GM19324 (cell line): ENCODE data around the gene CCL11.

Source experiments
- ATAC-seq: cut with Tn5 transposase; IDR thresholded peaks from one replicate; pipeline ENCODE4 v1.9.1; 2021; ENCODE audit warnings: mild to moderate bottlenecking, moderate library complexity; ENCODE audit not compliant: unreplicated experiment, low FRiP score

The CCL11 gene

DNA sequence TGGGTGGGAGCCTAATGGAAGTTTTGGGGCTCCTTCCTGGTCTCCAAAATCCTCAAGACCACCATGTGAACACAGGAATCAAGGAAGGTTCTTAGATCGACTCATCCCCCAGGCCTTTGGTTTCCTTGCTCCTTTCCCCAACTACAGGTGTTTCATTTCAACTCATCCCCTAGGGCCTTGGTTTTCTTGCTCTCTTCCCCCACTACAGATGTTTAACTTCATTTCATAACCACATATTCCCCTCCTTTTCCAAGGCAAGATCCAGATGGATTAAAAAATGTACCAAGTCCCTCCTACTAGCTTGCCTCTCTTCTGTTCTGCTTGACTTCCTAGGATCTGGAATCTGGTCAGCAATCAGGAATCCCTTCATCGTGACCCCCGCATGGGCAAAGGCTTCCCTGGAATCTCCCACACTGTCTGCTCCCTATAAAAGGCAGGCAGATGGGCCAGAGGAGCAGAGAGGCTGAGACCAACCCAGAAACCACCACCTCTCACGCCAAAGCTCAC, at the start of gene CCL11:
TSS of gene CCL11 (plus strand) at position 457 of the 507 bp plus-strand sequence. CDS start 67 bp downstream, outside the sequence.
- no peak for ATAC-seq

DNA sequence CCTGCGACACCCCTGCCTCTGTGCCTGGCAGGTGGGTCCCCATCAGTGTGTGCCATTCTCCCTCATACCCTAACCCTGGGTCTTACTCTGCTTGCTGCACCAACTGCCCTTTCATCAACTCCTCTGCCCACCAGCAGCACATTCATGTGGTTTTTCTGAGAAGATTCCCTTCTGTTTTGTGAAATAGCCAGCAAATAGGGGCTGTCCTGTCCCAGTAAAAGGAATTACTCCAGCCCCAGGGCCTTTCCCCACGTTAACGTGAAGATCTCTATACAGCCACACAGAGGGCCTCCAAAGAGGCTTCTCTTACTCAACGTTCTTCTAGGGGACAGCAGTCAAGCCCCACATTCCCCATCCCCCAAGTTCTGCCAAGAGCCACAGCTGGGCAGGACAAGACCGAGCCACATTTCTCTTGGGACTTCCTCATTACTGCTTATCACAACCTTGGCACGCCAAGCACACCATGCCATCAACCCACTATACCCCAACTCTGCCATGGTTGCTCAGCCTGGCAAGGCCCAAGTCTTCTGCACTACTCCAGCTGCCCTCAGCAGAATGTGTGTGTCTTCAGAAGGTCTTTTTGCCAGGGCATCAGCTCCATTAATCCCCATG, 49.2 kb upstream of the CCL11 start:
- ATAC-seq: no peak

DNA sequence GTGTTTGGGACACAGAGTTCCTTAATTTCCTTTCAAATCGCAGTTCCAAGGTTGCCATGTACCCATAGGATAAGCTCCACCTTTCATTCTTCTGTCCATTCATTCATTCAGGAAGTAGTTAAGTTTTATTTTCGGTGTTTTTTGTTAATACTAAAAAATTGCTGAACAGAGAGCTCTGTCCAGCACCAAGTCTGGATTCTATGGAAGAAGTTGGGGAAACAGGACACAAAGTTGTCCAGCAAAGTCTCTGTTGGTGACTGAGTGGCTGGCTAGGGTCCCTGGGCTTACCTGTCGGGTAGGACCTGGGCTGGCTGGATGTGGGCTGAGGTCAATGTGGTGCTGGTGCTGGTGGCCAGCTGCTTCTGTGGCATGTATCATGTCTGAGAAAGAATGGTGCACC, 48.1 kb upstream of the CCL11 start:
- no peak for ATAC-seq

DNA sequence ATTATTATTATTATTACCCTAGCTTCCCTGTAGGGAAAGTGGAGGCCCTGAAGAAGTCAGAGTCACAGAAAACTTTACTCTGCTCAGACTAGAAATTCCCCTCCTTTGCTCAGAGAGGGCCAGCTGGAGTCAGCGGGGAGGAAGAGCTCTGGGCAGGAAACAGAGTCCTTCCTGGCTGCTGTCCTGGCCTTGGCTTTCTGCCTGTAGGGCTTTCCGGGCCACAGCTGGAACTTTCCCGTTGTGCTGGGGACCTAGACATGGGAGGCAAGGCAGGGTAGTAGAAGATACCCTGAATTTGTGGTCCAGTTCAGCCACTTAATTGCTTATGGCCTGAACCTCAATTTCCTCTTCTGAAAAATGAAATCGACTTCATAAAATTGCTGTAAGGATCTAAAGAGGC, 44.5 kb upstream of the CCL11 start:
- ATAC-seq: no peak

DNA sequence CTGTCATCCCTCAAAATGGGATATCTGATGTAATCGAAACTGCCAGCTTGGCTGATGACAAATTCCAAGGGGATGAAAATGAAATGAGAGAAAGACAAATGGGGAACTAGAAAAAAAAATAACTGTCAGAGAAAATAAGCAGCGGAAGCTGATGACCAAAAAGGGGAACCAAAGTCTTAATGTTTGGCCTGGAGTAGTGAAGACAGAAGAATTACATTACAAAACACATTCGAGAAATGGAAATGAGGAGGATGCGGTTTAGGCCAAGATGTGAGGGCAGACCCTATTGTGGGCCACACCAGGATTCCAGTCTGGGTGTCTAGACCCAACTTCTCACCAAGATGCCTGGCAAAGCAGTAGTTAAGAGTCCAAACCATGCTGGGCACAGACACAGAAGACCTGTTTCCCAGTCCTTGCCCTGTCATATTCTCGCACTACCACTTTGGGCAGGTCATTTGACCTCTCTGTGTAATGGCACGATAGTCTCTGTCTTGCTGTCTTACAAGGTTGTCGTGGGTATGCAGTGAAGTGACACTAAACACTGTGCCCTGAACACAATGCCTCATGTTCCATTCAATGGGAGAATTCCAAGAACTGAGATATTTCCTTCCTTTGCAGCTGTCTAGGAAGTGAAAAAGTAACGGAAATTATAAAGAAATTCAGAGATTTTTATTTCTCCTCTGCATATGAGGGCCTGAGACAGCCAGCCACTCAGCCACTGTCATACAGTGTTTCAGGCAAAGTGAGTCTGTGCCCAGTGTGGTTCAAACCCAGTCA, 42.8 kb upstream of the CCL11 start:
- no peak for ATAC-seq

DNA sequence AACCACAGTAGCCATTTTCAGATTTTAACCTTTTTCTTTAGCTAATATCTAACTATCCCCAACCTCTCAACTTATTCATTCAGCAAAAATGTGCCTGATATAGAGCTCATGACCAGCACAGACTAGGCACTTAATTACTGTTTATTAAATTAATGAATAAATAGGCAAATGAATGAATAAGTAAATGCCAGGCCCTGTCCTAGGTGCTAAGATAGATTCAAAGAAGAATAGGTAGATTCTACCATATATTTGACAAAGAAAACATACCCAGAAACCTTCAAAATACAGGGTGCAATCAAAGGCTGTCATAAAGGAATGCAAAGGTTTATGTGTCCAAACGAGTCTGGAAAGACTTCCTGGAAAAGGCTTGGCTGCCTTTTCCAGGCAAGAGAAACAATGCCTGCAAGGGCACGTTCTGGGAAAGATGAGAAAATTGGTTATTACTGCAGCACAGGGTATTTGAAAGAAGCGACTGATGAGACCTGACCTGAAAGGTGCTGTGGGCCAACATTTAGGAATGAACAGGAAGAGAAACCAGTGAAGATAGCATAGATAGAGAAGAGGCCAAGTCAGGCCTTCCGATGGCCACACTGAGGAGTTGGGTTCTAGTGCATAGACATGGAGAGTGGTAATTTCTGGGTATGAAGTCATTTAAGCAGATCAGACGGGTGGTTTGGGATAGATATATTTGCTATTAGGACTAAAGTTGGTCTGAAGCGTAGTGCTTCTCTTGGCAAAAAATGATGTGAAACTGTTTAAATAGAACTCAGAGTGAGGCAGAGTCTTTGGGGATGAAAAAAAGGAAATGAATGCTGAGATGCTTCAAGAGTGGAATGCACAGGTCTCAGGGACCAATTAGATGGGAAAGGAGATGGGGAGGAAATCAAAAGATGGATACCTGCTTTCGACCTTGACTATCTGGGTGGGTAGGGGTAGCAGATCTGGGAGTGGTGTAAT, 41.9 kb upstream of the CCL11 start:
- ATAC-seq: no peak

DNA sequence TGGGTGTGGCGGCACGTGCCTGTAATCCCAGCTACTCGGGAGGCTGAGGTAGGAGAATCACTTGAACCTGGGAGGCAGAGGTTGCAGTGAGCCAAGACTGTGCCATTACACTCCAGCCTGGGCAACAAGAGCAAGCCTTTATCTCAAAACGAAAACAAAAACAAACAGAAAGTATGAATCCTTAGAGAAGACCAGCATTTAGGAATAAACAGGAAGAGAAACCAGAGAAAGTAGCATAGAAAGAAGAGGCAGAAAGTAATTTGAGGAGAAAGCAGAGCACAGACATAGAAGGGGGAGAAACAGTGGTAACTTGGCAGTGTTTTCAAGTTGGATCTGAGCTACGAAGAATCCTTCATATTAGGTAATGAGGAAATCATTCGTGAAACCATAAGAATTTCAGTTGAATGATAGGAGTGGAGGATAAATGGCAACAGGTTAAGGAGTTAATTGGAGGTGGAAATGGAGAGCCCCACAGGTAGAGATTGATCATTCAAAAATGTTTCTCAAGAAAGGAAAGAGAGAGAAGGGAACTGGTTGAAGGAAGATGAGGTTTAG, 40.1 kb upstream of the CCL11 start:
- ATAC-seq: no peak

DNA sequence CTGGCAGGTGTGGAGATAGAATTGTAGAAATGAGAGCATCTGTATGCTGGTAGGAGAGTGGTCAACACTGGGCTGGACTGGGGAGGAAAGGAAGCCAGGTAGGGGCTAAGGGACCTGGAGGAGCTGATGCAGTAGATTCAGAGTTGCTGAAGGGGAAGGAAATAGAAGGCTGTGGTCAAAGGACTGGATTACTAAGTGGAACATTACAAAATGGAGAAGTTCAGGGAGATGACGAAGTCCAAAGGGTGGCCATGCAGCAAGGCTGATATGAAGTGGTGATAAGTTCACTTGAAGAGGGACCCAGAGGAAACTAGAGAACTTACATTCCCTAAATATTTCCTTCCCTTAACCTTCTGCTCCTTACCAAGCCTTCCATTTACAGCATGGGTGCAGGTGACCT, 39.1 kb upstream of the CCL11 start:
- ATAC-seq: no peak

DNA sequence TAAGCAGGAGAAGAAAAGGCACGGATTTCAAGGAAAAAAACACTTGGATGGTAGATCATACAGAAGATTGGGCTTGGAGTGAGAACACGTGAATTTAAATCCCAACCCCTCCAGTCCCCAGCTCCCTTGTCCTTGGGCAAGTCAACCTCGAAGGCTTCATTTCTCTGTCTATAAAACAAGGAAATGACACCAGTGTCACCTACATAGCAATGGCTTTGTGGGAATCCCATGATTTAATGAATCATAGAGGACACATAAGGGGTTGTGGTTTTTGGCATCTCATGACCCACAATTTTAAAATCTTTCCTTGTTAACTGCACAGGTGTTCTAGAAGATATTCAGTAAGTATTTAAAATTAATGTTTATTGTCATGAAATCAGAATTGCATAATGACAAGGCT, 38.7 kb upstream of the CCL11 start:
- ATAC-seq: no peak

DNA sequence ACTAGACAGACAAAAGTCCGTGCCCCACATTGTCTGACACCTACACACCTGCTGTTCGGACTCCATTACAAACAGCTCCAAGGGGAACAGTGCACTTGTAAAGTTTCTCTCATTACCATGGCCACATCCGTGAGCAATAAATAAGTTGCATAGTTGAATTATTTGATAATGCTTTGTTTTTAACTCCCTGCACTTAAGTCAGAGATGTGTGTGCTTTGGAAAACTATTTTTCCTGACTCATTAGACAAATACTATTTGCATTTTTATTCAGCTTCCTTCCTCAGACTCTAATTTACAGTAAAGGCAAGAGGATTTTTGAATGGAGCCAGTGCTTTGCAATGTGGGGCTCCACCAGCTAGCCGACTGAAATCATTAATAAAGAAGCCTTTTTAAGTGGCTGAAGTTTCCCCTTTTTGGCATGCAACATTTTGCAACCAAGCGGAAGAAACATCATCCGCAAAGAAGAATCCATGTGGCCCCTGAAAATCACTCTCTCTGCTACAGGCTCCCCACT, 37.0 kb upstream of the CCL11 start:
- ATAC-seq: no peak

DNA sequence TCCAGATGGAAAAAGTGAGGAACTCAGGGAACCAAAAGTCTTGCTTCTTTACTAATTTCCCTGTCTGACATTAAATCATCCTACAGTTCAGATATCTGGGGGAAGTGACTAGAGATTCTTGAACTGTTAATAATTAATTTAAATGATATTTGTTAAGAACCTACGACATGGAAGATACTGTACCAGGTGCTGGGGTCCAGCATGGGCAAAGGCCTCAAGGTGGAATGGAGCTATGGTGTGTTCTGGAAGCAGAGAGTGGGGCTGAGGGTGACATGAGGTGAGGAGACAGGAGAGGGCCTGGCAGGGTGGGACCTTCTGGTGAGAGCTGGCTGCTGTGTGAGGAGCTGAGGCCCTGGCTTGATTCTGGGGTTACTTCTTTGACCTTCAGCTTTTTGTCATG, 36.5 kb upstream of the CCL11 start:
- no peak for ATAC-seq

DNA sequence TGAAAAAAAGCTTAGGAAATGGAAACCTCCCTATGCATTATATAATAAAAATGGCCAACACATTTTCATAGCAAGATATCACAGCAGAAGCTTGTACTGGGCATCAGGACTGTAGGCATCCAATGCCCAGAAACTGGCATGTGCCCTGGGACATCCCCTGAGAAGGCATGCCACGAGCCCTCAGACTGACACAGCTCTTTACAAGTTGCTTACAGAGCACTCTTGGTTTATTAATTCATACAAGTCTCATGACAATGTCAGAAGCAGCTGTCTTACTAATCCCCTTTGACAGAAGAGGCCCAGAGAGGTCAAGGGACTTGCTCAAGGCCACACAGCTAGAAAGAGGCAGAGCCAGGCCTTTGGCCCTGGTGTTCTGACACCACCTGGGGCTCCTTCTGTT, 36.1 kb upstream of the CCL11 start:
- ATAC-seq: no peak

DNA sequence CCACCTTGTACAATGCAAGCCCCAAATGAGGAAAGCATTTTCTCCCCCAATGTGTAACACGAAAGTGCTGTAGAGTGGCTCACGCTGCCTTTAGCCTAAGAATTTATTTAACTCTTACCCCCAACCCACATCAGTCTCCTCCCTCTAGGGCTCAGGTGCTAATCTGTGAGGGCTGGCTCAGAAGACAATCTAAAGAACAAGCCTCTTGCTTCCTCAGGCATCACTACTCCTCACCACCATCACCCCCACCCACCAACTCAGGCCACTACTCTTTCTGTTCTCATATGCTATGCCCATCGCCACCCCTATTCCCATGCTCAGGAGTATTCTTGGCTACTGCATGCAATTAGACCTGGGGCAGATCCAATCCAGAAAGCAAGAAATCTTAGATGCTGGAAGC, 34.4 kb upstream of the CCL11 start:
- ATAC-seq: no peak

DNA sequence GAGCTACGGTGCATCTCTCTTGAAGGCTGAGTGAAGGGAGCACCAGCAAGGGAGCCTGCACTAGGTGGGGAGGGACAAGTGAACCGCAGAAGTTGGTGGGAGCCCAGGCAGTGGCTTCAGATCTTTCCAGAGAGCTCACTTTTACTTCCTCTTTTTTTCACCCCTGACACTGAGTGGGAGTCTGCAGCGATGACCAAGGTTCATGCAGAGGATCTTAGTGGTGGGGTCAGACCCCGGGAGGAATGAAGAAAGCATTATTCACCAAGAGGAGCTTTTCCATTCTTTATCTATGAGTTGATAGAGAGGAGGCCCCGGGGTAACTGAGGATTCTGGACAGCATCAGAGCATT, 33.5 kb upstream of the CCL11 start:
- ATAC-seq: no peak

DNA sequence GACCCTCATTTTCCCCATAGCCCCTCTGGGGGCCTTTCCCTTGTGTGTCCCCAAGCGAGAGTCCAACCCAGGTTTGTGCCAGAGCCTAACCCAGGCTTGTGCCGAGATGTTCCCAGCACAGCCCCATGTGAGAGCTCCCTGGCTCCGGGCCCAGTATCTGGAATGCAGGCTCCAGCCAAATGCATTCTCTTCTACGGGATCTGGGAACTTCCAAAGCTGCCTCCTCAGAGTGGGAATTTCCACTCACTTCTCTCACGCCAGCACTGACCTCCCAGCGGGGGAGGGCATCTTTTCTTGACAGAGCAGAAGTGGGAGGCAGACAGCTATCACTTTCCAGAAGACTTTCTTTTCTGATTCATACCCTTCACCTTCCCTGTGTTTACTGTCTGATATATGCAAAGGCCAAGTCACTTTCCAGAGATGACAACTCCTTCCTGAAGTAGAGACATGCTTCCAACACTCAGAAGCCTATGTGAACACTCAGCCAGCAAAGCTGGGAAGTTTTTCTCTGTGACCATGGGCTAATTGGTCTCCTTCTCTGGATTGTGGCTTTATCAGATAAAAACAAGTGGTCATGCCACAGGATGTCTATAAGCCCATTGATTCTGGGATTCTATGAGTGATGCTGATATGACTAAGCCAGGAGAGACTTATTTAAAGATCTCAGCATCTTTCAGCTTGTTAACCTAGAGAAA, 33.0 kb upstream of the CCL11 start:
- ATAC-seq: no peak

DNA sequence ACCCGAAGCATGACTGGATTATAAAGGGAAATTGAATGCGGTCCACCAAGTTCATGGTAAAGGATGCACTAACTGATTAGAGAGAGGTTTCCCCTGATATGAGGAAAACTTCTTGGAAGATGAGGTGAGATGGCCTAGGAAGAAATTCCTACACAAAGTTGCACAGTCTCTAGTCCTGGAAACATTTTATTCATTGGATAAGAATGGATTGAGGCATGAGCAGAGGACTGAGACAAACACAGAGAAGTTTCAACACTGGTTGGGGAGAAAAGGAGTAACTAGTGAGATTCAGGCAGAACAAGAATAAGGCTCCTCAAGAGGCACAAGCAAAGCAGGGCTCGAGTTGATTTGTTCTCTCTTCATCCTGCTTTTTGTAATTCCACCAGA, 32.4 kb upstream of the CCL11 start:
- ATAC-seq: no peak

DNA sequence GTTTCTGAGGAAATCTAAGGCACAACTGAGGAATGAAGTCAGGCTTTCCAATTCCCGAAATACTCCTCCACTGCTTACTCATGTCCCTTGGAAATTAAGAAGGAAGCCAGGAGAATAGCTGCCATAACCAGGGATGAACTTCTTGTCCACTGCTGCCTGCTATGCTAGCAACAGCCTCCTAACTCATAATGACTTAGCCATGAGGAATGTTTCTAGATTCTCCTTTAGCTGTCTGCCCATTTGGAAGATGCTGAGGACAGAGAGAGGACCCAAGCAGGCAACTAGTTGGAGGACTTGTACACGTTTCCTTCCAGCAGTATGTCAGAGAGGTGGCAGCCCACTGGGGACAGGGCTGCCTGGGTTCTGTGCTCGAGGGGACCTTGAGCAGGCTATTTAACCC, 31.4 kb upstream of the CCL11 start:
- no peak for ATAC-seq

DNA sequence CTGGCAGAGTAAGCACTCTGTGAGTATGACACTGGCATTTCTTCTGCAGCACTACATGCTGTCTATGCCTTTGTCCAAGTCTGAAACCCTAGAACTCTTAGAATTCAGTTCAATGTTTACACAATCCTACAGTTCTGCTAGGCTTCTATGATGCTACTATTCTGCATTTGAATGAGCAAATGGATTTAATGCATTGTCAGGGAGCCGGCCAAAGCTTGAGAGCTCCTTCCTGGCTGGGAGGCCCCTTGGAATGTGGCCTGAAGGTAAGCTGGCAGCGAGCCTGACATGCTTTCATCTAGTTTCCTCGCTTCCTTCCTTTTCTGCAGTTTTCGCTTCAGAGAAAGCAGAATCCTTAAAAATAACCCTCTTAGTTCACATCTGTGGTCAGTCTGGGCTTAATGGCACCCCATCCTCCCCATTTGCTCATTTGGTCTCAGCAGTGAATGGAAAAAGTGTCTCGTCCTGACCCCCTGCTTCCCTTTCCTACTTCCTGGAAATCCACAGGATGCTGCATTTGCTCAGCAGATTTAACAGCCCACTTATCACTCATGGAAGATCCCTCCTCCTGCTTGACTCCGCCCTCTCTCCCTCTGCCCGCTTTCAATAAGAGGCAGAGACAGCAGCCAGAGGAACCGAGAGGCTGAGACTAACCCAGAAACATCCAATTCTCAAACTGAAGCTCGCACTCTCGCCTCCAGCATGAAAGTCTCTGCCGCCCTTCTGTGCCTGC, 30.7 kb upstream of the CCL11 start, which contains the start of gene CCL2:
TSS of gene CCL2 (plus strand) at position 635 of the 730 bp plus-strand sequence. CDS start at position 700, 65 bp downstream.
- ATAC-seq: no peak

DNA sequence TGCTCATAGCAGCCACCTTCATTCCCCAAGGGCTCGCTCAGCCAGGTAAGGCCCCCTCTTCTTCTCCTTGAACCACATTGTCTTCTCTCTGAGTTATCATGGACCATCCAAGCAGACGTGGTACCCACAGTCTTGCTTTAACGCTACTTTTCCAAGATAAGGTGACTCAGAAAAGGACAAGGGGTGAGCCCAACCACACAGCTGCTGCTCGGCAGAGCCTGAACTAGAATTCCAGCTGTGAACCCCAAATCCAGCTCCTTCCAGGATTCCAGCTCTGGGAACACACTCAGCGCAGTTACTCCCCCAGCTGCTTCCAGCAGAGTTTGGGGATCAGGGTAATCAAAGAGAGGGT, 30.2 kb upstream of the CCL11 start:
- ATAC-seq: no peak
